K562 (cell line): ENCODE data around the gene ADRA2B. TPM values are rescaled to one million over a fixed set of nuclear protein-coding genes. Genes with fewer than 3 reads are reported as not detected.

ENCODE experiments used
- ARID3A ChIP-seq: IDR thresholded peaks from 2 replicates; pipeline ENCODE4 v1.6.1; 2012; ENCODE audit warnings: low read depth, low read length, improper control_type of control experiment, borderline replicate concordance
- CTCF ChIP-seq, 3 experiments: IDR thresholded peaks in 2 of 3; conservative IDR thresholded peaks in 1 of 3; 2 replicates each; pipeline ENCODE4 v1.5.1; 2011 to 2012; ENCODE audit warnings: low read length in 3 of 3, mild to moderate bottlenecking in 3 of 3, control low read depth in 2 of 3, improper control_type of control experiment in 1 of 3, inconsistent platforms in 1 of 3, low read depth in 1 of 3, mixed read lengths in 1 of 3, moderate library complexity in 1 of 3; ENCODE audit not compliant: insufficient read depth in 2 of 3
- EZH2 ChIP-seq: IDR thresholded peaks from 2 replicates; pipeline ENCODE4 v1.6.1; 2012; ENCODE audit warnings: low read depth, mild to moderate bottlenecking, inconsistent platforms, low read length, borderline replicate concordance
- HDAC3 ChIP-seq: fragments of 450-650 bp; IDR thresholded peaks from 2 replicates; pipeline ENCODE4 v1.6.1; 2018; ENCODE audit warnings: borderline replicate concordance, mild to moderate bottlenecking, moderate library complexity; ENCODE audit not compliant: partially characterized antibody
- HMG20A ChIP-seq: fragments of 450-650 bp; formaldehyde crosslinking; conservative IDR thresholded peaks from 2 replicates; pipeline ENCODE4 v1.4.0; 2020; ENCODE audit warnings: mild to moderate bottlenecking, mixed read lengths
- MBD1 ChIP-seq: fragments of 250-450 bp; sonication (Bioruptor Pico); IDR thresholded peaks from 2 replicates; pipeline ENCODE4 v1.8.0; 2022; ENCODE audit warnings: inconsistent platforms
- NFIC ChIP-seq: fragments of 450-650 bp; IDR thresholded peaks from 2 replicates; pipeline ENCODE4 v1.6.1; 2017; ENCODE audit warnings: mild to moderate bottlenecking, inconsistent platforms
- NFXL1 ChIP-seq: fragments of 450-650 bp; formaldehyde crosslinking; IDR thresholded peaks from 2 replicates; pipeline ENCODE4 v1.4.0; 2021; ENCODE audit warnings: mild to moderate bottlenecking
- NUFIP1 ChIP-seq: fragments of 450-650 bp; IDR thresholded peaks from 2 replicates; pipeline ENCODE4 v1.6.1; 2018; ENCODE audit not compliant: partially characterized antibody
- POLR3G ChIP-seq: IDR thresholded peaks from 2 replicates; pipeline ENCODE4 v1.6.1; 2011; ENCODE audit not compliant: insufficient read length, insufficient replicate concordance; ENCODE audit errors: extremely low read depth
- RCOR1 ChIP-seq, 2 experiments: IDR thresholded peaks; 2 replicates each; pipeline ENCODE4 v1.6.1; 2012; ENCODE audit warnings: low read depth in 2 of 2, low read length in 2 of 2, borderline replicate concordance in 1 of 2, improper control_type of control experiment in 1 of 2
- RUNX1 ChIP-seq: sonication (generic); IDR thresholded peaks from 2 replicates; pipeline ENCODE4 v1.6.1; 2016; ENCODE audit warnings: antibody characterized with exemption, low read depth
- SETDB1 ChIP-seq: IDR thresholded peaks from one replicate; pipeline ENCODE4 v1.6.1; 2012; ENCODE audit warnings: low read length, control low read depth, inconsistent platforms
- SMARCA5 ChIP-seq: fragments of 450-650 bp; IDR thresholded peaks from 2 replicates; pipeline ENCODE4 v1.6.1; 2016
- SMC3 ChIP-seq: conservative IDR thresholded peaks from 2 replicates; pipeline ENCODE4 v1.6.1; 2011; ENCODE audit warnings: low read depth, low read length, improper control_type of control experiment; ENCODE audit not compliant: insufficient read depth
- SP2 ChIP-seq: IDR thresholded peaks from 2 replicates; pipeline ENCODE4 v1.6.1; 2011; ENCODE audit warnings: mild to moderate bottlenecking, low read depth, low read length, moderate library complexity; ENCODE audit not compliant: poor library complexity, severe bottlenecking; ENCODE audit errors: extremely low read depth
- SREBF2 ChIP-seq: sonication (generic); formaldehyde crosslinking; IDR thresholded peaks from 2 replicates; pipeline ENCODE4 v1.4.0; 2020; ENCODE audit warnings: mild to moderate bottlenecking, missing genetic modification reagents
- TBP ChIP-seq: optimal IDR thresholded peaks from 2 replicates; pipeline ENCODE3; 2011; ENCODE audit warnings: low read depth, low read length, improper control_type of control experiment
- TEAD2 ChIP-seq: fragments of 450-650 bp; IDR thresholded peaks from 2 replicates; pipeline ENCODE4 v1.6.1; 2016; ENCODE audit warnings: missing genetic modification characterization, control low read depth, missing compliant biosample characterization
- TEAD4 ChIP-seq, 2 experiments: sonication (generic) in 1 of 2; formaldehyde crosslinking in 1 of 2; IDR thresholded peaks; 2 replicates each; pipeline versions ENCODE4 v1.6.1 to v1.8.0; 2012 to 2022; ENCODE audit warnings: borderline replicate concordance in 1 of 2, inconsistent platforms in 1 of 2, low read length in 1 of 2, mild to moderate bottlenecking in 1 of 2, missing genetic modification reagents in 1 of 2
- TOE1 ChIP-seq, 2 experiments: fragments of 450-650 bp in 1 of 2; sonication (generic) in 1 of 2; formaldehyde crosslinking in 1 of 2; IDR thresholded peaks; 2 replicates each; pipeline versions ENCODE4 v1.7.1 to v1.8.0; 2016 to 2022; ENCODE audit warnings: borderline replicate concordance in 2 of 2, mild to moderate bottlenecking in 2 of 2, antibody characterized with exemption in 1 of 2, inconsistent platforms in 1 of 2, low read depth in 1 of 2, missing genetic modification reagents in 1 of 2, moderate library complexity in 1 of 2
- ZNF24 ChIP-seq: fragments of 450-650 bp; IDR thresholded peaks from 2 replicates; pipeline ENCODE4 v1.6.1; 2016
- ZNF263 ChIP-seq: sonication (generic); formaldehyde crosslinking; IDR thresholded peaks from 2 replicates; pipeline ENCODE4 v1.8.0; 2022; ENCODE audit warnings: mild to moderate bottlenecking, missing genetic modification reagents, borderline replicate concordance
- polyA plus RNA-seq, 8 experiments: library from polyadenylated mRNA; depleted of rRNA in 4 of 8; stranded (reverse) in 5 of 8; unstranded in 3 of 8; fragments of >200 nt; fragmentation: Nextera tagmentation in 2 of 8; fragmentation: Illumina TruSeq in 1 of 8; extraction: Ambion mirVana in 2 of 8; extraction: Trizol in 1 of 8; gene quantifications; 2 replicates each; pipeline versions ENCODE4 v1.2.1 to v1.2.3, GENCODE V29; 2011 to 2014; ENCODE audit warnings: inconsistent platforms in 1 of 8, missing spikeins in 1 of 8
- total RNA-seq, 7 experiments: library from RNA; depleted of rRNA in 6 of 7; stranded (reverse); fragments of >200 nt in 6 of 7; fragmentation: Illumina TruSeq in 2 of 7; extraction: Trizol in 2 of 7; gene quantifications; 2 replicates each; pipeline versions ENCODE4 v1.2.1 to v1.2.3, GENCODE V29; 2011 to 2021; ENCODE audit warnings: low replicate concordance in 1 of 7

The ADRA2B gene
- total and polyA plus RNA-seq, 9 of the 15 experiments (the other 6 are each of a cell fraction or from before 2014, with no cell fraction given), result not detected

GRCh38 chr2:96116879-96117533 lies 635 bp upstream of the ADRA2B start (continued):
- TF ChIP-seq ZNF263 (CRISPR knock-in tag) (no peak), MBD1 (CRISPR knock-in tag) (no peak), SETDB1 (no peak), ZNF24 (0 out of 2 replicates have a peak, but pooled peaks have one; percentile 21), TEAD2 (tag) (no peak), TOE1 (IDR thresholded peaks at IDR 0.05; ENCODE audit: borderline replicate concordance) (no peak), TOE1 (CRISPR knock-in tag; IDR thresholded peaks at IDR 0.05; ENCODE audit: borderline replicate concordance, low read depth) (no peak), SMC3 (peak; percentile 88), HMG20A (CRISPR knock-in tag) (no peak), RUNX1 (no peak), NFIC (0 out of 2 replicates have a peak, but pooled peaks have one; percentile 38), SMARCA5 (no peak), CTCF (IDR thresholded peaks at IDR 0.05 in 2 of 3, conservative IDR thresholded peaks at IDR 0.05 in 1 of 3; ENCODE audit: insufficient read depth in 2 of 3, low read depth in 1 of 3, low read length in 3 of 3) (peak; percentile 66 to 93 (median 79)), RCOR1 (IDR thresholded peaks at IDR 0.05; ENCODE audit: borderline replicate concordance in 1 of 2, low read depth in 2 of 2, low read length in 2 of 2) (0 out of 4 replicates have a peak, but pooled peaks of 1 of the 2 experiments have one; percentile 24), SP2 (no peak), EZH2 (no peak), NFXL1 (CRISPR knock-in tag) (no peak), NUFIP1 (no peak), TEAD4 (IDR thresholded peaks at IDR 0.05; ENCODE audit: low read length) (no peak), TEAD4 (CRISPR knock-in tag; IDR thresholded peaks at IDR 0.05; ENCODE audit: borderline replicate concordance) (no peak), SREBF2 (no peak), HDAC3 (no peak), POLR3G (no peak), ARID3A (no peak), TBP (no peak)
